ENCODE results near the gene IFNG. TPM values are rescaled to one million over a fixed set of nuclear protein-coding genes. Genes with fewer than 3 reads are reported as not detected.

IFNG gene
- total RNA-seq, 1 donor: not detected

- H4K20me1 ChIP-seq (ENCODE audit: insufficient read depth, low read length): no peaks in the 10 kb centered on the region
- no peaks in the 10 kb centered on the region for H3K79me2 ChIP-seq (ENCODE audit: insufficient read depth, low read length)
- peaks cover 34% of the 10 kb centered on the region for H3K27me3 ChIP-seq (ENCODE audit: insufficient read depth, low read length)
- no peaks in the 10 kb centered on the region for H3K9me3 ChIP-seq (ENCODE audit: low read depth, low read length)
- no peak overlapping the region for H3K4me2 ChIP-seq (ENCODE audit: insufficient read depth, low read length)
- DNase-seq (ENCODE audit: insufficient read length, low spot score, missing footprints): no peak
- no peak overlapping the region for H3K27ac ChIP-seq (ENCODE audit: low read depth, low read length)
- TF ChIP-seq, protein P1, sequence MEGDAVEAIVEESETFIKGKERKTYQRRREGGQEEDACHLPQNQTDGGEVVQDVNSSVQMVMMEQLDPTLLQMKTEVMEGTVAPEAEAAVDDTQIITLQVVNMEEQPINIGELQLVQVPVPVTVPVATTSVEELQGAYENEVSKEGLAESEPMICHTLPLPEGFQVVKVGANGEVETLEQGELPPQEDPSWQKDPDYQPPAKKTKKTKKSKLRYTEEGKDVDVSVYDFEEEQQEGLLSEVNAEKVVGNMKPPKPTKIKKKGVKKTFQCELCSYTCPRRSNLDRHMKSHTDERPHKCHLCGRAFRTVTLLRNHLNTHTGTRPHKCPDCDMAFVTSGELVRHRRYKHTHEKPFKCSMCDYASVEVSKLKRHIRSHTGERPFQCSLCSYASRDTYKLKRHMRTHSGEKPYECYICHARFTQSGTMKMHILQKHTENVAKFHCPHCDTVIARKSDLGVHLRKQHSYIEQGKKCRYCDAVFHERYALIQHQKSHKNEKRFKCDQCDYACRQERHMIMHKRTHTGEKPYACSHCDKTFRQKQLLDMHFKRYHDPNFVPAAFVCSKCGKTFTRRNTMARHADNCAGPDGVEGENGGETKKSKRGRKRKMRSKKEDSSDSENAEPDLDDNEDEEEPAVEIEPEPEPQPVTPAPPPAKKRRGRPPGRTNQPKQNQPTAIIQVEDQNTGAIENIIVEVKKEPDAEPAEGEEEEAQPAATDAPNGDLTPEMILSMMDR (IDR thresholded peaks at IDR 0.05; ENCODE audit: extremely low read depth, low read depth, low read length): no peak
- peaks cover 4% of the 10 kb centered on the region for H3K4me1 ChIP-seq (ENCODE audit: insufficient read depth, low read length)
- H3K36me3 ChIP-seq (ENCODE audit: insufficient read depth, low read length): no peaks in the 10 kb centered on the region
- H3K4me3 ChIP-seq (ENCODE audit: insufficient read depth, low read length): no peak overlapping the region
- no peak overlapping the region for H2AFZ ChIP-seq (ENCODE audit: low read length)
These were observed 43.9 kb upstream of the IFNG start for GRCh38 chr12:68203460-68203875.

DNA sequence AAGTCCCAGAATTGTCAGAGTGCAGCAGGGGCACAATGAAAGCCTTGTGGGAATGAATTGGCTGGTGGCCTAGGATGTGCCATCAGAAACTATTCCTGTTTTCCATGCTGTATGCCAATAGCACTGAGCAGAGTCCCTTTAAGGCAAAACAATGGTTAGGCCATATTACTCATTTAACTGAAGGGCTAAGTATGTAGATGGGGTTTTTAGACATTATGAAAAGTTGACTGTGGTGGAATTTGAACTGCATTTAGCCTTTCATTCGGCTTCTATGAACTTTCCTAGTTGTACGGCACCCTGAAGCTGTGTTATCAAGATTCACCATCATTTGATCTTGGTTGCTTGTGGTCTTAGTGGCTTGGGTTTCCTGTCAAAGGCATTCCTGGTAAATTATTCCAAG is 41.3 kb upstream of the IFNG start:
- Histone ChIP-seq H4K20me1 (ENCODE audit: insufficient read depth, low read length) (no peaks in the 10 kb centered on the region), H3K36me3 (ENCODE audit: insufficient read depth, low read length) (no peaks in the 10 kb centered on the region), H3K9me3 (ENCODE audit: low read depth, low read length) (no peaks in the 10 kb centered on the region), H3K79me2 (ENCODE audit: insufficient read depth, low read length) (no peaks in the 10 kb centered on the region), H3K4me3 (ENCODE audit: insufficient read depth, low read length) (no peak overlapping the region), H3K4me2 (ENCODE audit: insufficient read depth, low read length) (no peak overlapping the region), H3K4me1 (ENCODE audit: insufficient read depth, low read length) (peaks cover 4% of the 10 kb centered on the region), H3K27ac (ENCODE audit: low read depth, low read length) (no peak overlapping the region), H2AFZ (ENCODE audit: low read length) (no peak overlapping the region), H3K27me3 (ENCODE audit: insufficient read depth, low read length) (peaks cover 28% of the 10 kb centered on the region)
- TF ChIP-seq, protein P1 (IDR thresholded peaks at IDR 0.05; ENCODE audit: extremely low read depth, low read depth, low read length): no peak
- DNase-seq (ENCODE audit: insufficient read length, low spot score, missing footprints): peak; percentile 2

DNA sequence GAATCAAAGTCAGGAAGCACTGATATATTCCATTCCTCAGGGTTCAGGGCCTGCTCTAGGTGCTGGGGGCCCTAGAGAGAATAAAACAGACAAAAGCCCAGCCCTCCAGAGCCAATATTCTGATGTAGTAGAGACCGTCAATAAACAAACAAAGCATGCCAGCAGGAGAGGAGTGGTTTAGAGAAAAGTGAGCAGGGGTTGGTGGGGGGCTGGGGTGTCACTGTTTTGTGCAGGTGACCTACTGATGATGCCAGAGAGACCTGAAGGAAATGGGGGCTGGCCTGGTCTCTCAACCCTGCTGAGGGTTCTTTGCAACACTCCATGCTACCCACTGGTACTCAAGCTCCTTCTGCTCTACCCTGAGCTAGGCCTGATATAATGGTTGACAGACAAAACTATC is 39.6 kb upstream of the IFNG start:
- H3K27ac ChIP-seq (ENCODE audit: low read depth, low read length): no peak overlapping the region
- H3K4me1 ChIP-seq (ENCODE audit: insufficient read depth, low read length): peaks cover 4% of the 10 kb centered on the region
- DNase-seq (ENCODE audit: insufficient read length, low spot score, missing footprints): no peak
- TF ChIP-seq, protein P1 (IDR thresholded peaks at IDR 0.05; ENCODE audit: extremely low read depth, low read depth, low read length): no peak
- H4K20me1 ChIP-seq (ENCODE audit: insufficient read depth, low read length): no peaks in the 10 kb centered on the region
- no peak overlapping the region for H3K4me3 ChIP-seq (ENCODE audit: insufficient read depth, low read length)
- peaks cover 26% of the 10 kb centered on the region for H3K27me3 ChIP-seq (ENCODE audit: insufficient read depth, low read length)
- no peaks in the 10 kb centered on the region for H3K79me2 ChIP-seq (ENCODE audit: insufficient read depth, low read length)
- H3K36me3 ChIP-seq (ENCODE audit: insufficient read depth, low read length): no peaks in the 10 kb centered on the region
- no peaks in the 10 kb centered on the region for H3K9me3 ChIP-seq (ENCODE audit: low read depth, low read length)
- H2AFZ ChIP-seq (ENCODE audit: low read length): no peak overlapping the region
- H3K4me2 ChIP-seq (ENCODE audit: insufficient read depth, low read length): no peak overlapping the region

DNA sequence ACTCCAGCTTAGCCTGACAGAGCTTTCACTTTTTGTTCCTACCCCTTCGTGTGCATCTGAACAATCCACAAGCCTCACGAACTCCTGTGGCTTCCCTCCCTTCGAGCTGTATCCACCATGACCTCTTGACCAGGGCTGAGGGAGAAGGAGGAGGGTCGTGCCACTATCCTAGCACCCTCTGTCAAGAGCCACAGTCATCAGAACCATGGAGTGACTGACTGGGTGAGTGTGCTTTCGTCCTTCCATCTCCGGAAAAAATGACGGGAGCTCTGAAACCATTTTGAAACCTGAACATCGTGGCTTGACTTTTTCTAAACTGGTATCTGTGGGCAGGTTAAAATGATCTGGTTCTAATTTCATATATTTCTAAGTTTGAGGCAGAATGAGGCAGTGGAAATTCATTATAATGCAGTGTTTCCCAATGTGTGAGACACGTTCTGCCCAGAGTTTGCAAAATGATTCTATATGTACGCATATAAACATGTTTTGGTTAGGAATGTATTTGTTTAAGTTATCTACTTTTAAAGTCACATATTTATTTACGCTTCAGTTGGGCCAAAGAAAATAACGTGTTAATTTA is 39.1 kb upstream of the IFNG start:
- no peak overlapping the region for H3K27ac ChIP-seq (ENCODE audit: low read depth, low read length)
- no peak overlapping the region for H3K4me2 ChIP-seq (ENCODE audit: insufficient read depth, low read length)
- H3K27me3 ChIP-seq (ENCODE audit: insufficient read depth, low read length): peaks cover 23% of the 10 kb centered on the region
- no peaks in the 10 kb centered on the region for H3K9me3 ChIP-seq (ENCODE audit: low read depth, low read length)
- TF ChIP-seq, protein P1 (IDR thresholded peaks at IDR 0.05; ENCODE audit: extremely low read depth, low read depth, low read length): no peak
- no peaks in the 10 kb centered on the region for H3K79me2 ChIP-seq (ENCODE audit: insufficient read depth, low read length)
- no peak overlapping the region for H3K4me3 ChIP-seq (ENCODE audit: insufficient read depth, low read length)
- H4K20me1 ChIP-seq (ENCODE audit: insufficient read depth, low read length): no peaks in the 10 kb centered on the region
- H3K36me3 ChIP-seq (ENCODE audit: insufficient read depth, low read length): no peaks in the 10 kb centered on the region
- peaks cover 4% of the 10 kb centered on the region for H3K4me1 ChIP-seq (ENCODE audit: insufficient read depth, low read length)
- no peak for DNase-seq (ENCODE audit: insufficient read length, low spot score, missing footprints)
- no peak overlapping the region for H2AFZ ChIP-seq (ENCODE audit: low read length)
